SK-N-SH (cell line): ENCODE data around the gene ASAH2.

Experiments
- CHD2 ChIP-seq: fragments of 150-350 bp; IDR thresholded peaks from 2 replicates; pipeline ENCODE4 v1.6.1; 2018; ENCODE audit warnings: low read length; ENCODE audit not compliant: partially characterized antibody
- EZH2phosphoT487 ChIP-seq: fragments of 200-600 bp; sonication (generic); IDR thresholded peaks from 2 replicates; pipeline ENCODE4 v1.6.1; 2017; ENCODE audit warnings: low read depth, mixed run types, mild to moderate bottlenecking, antibody characterized with exemption, moderate library complexity, borderline replicate concordance
- FOXJ3 ChIP-seq: sonication (generic); formaldehyde crosslinking; IDR thresholded peaks from 2 replicates; pipeline ENCODE4 v1.5.1; 2020; ENCODE audit warnings: mild to moderate bottlenecking, missing genetic modification reagents
- GABPA ChIP-seq: IDR thresholded peaks from 2 replicates; pipeline ENCODE4 v1.4.0; 2012; ENCODE audit warnings: low read depth, mild to moderate bottlenecking
- MXI1 ChIP-seq: IDR thresholded peaks from 2 replicates; pipeline ENCODE4 v1.6.1; 2012; ENCODE audit warnings: mild to moderate bottlenecking, low read depth, low read length, improper control_type of control experiment
- NFIC ChIP-seq: IDR thresholded peaks from 2 replicates; pipeline ENCODE4 v1.4.0; 2012; ENCODE audit warnings: borderline replicate concordance
- NRF1 ChIP-seq: IDR thresholded peaks from 2 replicates; pipeline ENCODE4 v1.6.1; 2012; ENCODE audit warnings: low read depth, mild to moderate bottlenecking, low read length
- POLR2AphosphoS5 ChIP-seq: IDR thresholded peaks from 2 replicates; pipeline ENCODE4 v1.6.1; 2012; ENCODE audit warnings: low read depth, low read length
- RFX5 ChIP-seq: IDR thresholded peaks from 2 replicates; pipeline ENCODE4 v1.6.1; 2012; ENCODE audit warnings: mild to moderate bottlenecking, improper control_type of control experiment, low read length
- SIN3A ChIP-seq: IDR thresholded peaks from 2 replicates; pipeline ENCODE4 v1.6.1; 2012; ENCODE audit warnings: low read depth, mild to moderate bottlenecking, low read length, moderate library complexity, borderline replicate concordance
- USF2 ChIP-seq: fragments of 150-350 bp; IDR thresholded peaks from 2 replicates; pipeline ENCODE4 v1.6.1; 2017; ENCODE audit warnings: antibody characterized with exemption, low read length, low read depth, borderline replicate concordance
- YY1 ChIP-seq: IDR thresholded peaks from 2 replicates; pipeline ENCODE4 v1.4.0; 2012; ENCODE audit warnings: low read depth, mild to moderate bottlenecking
- TF ChIP-seq, protein P1 (sequence below): fragments of 200-600 bp; sonication (generic); IDR thresholded peaks from 2 replicates; pipeline ENCODE4 v1.6.1; 2017; ENCODE audit warnings: antibody characterized with exemption, mild to moderate bottlenecking, moderate library complexity
- TF ChIP-seq, protein P2 (sequence below): IDR thresholded peaks from 2 replicates; pipeline ENCODE4 v1.6.1; 2012; ENCODE audit warnings: mild to moderate bottlenecking, low read depth, low read length, moderate library complexity

DNA sequence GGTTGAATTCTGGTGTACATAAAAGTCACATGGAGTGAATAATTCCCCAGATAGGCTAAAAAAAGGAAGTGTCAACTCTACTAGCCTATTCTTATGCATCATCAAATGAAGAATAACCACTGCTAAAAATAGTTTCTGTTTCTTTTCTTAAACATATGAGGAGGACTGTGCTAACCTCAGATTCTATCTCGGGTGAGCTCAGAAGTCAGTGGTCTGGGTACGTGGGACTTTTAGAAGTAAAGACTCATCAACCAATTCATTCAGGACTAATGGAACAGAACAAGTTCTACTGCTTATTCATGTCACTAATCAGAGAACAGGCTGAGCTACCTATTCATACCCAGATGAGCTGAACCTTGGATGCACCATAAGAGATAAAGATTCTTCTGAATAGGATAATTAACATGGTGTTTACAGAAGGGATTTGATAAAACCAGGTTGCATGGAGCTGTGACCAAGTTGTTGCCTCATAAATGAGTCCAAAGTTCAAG lies 9.5 kb upstream of the ASAH2 start:
- TF ChIP-seq, protein P1, sequence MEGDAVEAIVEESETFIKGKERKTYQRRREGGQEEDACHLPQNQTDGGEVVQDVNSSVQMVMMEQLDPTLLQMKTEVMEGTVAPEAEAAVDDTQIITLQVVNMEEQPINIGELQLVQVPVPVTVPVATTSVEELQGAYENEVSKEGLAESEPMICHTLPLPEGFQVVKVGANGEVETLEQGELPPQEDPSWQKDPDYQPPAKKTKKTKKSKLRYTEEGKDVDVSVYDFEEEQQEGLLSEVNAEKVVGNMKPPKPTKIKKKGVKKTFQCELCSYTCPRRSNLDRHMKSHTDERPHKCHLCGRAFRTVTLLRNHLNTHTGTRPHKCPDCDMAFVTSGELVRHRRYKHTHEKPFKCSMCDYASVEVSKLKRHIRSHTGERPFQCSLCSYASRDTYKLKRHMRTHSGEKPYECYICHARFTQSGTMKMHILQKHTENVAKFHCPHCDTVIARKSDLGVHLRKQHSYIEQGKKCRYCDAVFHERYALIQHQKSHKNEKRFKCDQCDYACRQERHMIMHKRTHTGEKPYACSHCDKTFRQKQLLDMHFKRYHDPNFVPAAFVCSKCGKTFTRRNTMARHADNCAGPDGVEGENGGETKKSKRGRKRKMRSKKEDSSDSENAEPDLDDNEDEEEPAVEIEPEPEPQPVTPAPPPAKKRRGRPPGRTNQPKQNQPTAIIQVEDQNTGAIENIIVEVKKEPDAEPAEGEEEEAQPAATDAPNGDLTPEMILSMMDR: no peak
- TF ChIP-seq MXI1: no peak
- no peak for TF ChIP-seq USF2
- TF ChIP-seq POLR2AphosphoS5: no peak
- TF ChIP-seq NFIC: no peak
- TF ChIP-seq, protein P2, sequence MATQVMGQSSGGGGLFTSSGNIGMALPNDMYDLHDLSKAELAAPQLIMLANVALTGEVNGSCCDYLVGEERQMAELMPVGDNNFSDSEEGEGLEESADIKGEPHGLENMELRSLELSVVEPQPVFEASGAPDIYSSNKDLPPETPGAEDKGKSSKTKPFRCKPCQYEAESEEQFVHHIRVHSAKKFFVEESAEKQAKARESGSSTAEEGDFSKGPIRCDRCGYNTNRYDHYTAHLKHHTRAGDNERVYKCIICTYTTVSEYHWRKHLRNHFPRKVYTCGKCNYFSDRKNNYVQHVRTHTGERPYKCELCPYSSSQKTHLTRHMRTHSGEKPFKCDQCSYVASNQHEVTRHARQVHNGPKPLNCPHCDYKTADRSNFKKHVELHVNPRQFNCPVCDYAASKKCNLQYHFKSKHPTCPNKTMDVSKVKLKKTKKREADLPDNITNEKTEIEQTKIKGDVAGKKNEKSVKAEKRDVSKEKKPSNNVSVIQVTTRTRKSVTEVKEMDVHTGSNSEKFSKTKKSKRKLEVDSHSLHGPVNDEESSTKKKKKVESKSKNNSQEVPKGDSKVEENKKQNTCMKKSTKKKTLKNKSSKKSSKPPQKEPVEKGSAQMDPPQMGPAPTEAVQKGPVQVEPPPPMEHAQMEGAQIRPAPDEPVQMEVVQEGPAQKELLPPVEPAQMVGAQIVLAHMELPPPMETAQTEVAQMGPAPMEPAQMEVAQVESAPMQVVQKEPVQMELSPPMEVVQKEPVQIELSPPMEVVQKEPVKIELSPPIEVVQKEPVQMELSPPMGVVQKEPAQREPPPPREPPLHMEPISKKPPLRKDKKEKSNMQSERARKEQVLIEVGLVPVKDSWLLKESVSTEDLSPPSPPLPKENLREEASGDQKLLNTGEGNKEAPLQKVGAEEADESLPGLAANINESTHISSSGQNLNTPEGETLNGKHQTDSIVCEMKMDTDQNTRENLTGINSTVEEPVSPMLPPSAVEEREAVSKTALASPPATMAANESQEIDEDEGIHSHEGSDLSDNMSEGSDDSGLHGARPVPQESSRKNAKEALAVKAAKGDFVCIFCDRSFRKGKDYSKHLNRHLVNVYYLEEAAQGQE: no peak
- TF ChIP-seq CHD2: no peak
- no peak for TF ChIP-seq SIN3A
- TF ChIP-seq FOXJ3 (CRISPR knock-in tag): no peak
- TF ChIP-seq NRF1: no peak
- TF ChIP-seq GABPA: no peak
- TF ChIP-seq EZH2phosphoT487: no peak
- TF ChIP-seq RFX5: no peak
- no peak for TF ChIP-seq YY1
